ENCODE measurements around the gene MTCL1. TPM values are rescaled to one million over a fixed set of nuclear protein-coding genes. Genes with fewer than 3 reads are reported as not detected.

The MTCL1 gene
- total and polyA plus RNA-seq, 9 of the 15 experiments (the other 6 are each of a cell fraction or from before 2014, with no cell fraction given) = 0.21 to 7.4 (median 3.7) TPM

DNA sequence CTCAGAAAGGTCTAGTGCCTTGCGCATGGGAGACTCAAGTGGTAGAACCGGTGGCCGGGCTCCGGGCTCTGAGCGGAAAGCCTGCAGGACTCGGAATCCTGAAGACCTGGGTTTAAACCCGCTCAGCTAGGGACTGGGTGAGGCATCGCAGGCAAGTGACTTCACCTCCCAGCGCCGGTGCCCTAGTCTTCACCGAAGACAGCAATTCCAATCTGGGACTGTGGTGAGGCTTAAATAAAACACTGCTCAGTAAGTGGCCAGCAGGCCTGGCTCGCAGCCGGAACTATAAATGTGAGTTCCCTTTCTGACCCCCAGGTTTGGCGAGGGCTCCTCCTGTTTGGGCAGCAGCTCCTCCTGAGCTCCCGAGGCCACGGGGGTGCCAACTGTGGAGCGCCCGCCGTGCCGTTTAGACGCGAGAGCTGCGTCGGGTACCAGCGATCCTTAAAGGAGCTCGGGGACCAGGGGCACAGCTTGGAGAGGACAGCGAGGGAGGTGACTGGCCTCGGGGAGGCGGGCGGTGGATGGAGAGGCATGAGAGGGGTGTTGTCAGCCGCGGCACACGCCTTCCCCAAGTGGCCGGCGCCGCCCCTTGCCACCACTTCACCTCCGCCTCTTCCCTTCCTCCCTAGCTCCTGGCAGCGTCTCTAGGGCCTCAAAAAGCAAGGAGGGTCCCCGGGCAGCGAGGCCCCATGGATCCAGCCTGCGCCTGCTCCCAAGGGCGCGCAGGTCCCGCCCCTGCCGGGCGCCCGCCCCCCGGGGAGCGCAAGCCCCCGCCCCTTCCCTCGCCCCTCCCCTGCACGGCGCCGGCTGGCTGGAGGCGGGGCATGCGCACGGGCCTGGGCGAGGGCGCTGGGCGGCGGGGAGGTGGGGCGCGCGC is 757 bp upstream of the MTCL1 start (continued):
- TF ChIP-seq, protein P1, sequence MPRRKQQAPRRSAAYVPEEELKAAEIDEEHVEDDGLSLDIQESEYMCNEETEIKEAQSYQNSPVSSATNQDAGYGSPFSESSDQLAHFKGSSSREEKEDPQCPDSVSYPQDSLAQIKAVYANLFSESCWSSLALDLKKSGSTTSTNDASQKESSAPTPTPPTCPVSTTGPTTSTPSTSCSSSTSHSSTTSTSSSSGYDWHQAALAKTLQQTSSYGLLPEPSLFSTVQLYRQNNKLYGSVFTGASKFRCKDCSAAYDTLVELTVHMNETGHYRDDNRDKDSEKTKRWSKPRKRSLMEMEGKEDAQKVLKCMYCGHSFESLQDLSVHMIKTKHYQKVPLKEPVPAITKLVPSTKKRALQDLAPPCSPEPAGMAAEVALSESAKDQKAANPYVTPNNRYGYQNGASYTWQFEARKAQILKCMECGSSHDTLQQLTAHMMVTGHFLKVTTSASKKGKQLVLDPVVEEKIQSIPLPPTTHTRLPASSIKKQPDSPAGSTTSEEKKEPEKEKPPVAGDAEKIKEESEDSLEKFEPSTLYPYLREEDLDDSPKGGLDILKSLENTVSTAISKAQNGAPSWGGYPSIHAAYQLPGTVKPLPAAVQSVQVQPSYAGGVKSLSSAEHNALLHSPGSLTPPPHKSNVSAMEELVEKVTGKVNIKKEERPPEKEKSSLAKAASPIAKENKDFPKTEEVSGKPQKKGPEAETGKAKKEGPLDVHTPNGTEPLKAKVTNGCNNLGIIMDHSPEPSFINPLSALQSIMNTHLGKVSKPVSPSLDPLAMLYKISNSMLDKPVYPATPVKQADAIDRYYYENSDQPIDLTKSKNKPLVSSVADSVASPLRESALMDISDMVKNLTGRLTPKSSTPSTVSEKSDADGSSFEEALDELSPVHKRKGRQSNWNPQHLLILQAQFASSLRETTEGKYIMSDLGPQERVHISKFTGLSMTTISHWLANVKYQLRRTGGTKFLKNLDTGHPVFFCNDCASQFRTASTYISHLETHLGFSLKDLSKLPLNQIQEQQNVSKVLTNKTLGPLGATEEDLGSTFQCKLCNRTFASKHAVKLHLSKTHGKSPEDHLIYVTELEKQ (CRISPR knock-in tag; IDR thresholded peaks at IDR 0.05) = no peak
- TF ChIP-seq HNRNPK (IDR thresholded peaks at IDR 0.05; ENCODE audit: low read depth, low read length, poor library complexity, severe bottlenecking) (no peak), ZNF175 (CRISPR knock-in tag; IDR thresholded peaks at IDR 0.05; ENCODE audit: low read depth) (no peak), TRIM24 (IDR thresholded peaks at IDR 0.05) (0 out of 4 replicates have a peak, but pooled peaks of 1 of the 2 experiments have one; percentile 15), ZNF146 (CRISPR knock-in tag; IDR thresholded peaks at IDR 0.05; ENCODE audit: unreplicated experiment) (no peak), GABPB1 (CRISPR knock-in tag; IDR thresholded peaks at IDR 0.05) (0 out of 2 replicates have a peak, but pooled peaks have one; percentile 37), ZNF121 (CRISPR knock-in tag; conservative IDR thresholded peaks at IDR 0.05) (no peak)
- TF ChIP-seq, protein P2, sequence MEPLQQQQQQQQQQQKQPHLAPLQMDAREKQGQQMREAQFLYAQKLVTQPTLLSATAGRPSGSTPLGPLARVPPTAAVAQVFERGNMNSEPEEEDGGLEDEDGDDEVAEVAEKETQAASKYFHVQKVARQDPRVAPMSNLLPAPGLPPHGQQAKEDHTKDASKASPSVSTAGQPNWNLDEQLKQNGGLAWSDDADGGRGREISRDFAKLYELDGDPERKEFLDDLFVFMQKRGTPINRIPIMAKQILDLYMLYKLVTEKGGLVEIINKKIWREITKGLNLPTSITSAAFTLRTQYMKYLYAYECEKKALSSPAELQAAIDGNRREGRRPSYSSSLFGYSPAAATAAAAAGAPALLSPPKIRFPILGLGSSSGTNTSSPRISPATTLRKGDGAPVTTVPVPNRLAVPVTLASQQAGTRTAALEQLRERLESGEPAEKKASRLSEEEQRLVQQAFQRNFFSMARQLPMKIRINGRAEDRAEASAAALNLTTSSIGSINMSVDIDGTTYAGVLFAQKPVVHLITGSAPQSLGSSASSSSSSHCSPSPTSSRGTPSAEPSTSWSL (CRISPR knock-in tag; IDR thresholded peaks at IDR 0.05; ENCODE audit: borderline replicate concordance) = no peak
- TF ChIP-seq, protein P3, sequence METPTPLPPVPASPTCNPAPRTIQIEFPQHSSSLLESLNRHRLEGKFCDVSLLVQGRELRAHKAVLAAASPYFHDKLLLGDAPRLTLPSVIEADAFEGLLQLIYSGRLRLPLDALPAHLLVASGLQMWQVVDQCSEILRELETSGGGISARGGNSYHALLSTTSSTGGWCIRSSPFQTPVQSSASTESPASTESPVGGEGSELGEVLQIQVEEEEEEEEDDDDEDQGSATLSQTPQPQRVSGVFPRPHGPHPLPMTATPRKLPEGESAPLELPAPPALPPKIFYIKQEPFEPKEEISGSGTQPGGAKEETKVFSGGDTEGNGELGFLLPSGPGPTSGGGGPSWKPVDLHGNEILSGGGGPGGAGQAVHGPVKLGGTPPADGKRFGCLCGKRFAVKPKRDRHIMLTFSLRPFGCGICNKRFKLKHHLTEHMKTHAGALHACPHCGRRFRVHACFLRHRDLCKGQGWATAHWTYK (CRISPR knock-in tag; IDR thresholded peaks at IDR 0.05) = 0 out of 2 replicates have a peak, but pooled peaks have one; percentile 66
- TF ChIP-seq, protein P4, sequence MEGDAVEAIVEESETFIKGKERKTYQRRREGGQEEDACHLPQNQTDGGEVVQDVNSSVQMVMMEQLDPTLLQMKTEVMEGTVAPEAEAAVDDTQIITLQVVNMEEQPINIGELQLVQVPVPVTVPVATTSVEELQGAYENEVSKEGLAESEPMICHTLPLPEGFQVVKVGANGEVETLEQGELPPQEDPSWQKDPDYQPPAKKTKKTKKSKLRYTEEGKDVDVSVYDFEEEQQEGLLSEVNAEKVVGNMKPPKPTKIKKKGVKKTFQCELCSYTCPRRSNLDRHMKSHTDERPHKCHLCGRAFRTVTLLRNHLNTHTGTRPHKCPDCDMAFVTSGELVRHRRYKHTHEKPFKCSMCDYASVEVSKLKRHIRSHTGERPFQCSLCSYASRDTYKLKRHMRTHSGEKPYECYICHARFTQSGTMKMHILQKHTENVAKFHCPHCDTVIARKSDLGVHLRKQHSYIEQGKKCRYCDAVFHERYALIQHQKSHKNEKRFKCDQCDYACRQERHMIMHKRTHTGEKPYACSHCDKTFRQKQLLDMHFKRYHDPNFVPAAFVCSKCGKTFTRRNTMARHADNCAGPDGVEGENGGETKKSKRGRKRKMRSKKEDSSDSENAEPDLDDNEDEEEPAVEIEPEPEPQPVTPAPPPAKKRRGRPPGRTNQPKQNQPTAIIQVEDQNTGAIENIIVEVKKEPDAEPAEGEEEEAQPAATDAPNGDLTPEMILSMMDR (IDR thresholded peaks at IDR 0.05 in 2 of 3, conservative IDR thresholded peaks at IDR 0.05 in 1 of 3; ENCODE audit: insufficient read depth in 2 of 3, low read depth in 1 of 3, low read length in 3 of 3) = no peak

All from K562 (cell line).